ENCODE results near the gene TMEM191C.

TMEM191C gene

DNA sequence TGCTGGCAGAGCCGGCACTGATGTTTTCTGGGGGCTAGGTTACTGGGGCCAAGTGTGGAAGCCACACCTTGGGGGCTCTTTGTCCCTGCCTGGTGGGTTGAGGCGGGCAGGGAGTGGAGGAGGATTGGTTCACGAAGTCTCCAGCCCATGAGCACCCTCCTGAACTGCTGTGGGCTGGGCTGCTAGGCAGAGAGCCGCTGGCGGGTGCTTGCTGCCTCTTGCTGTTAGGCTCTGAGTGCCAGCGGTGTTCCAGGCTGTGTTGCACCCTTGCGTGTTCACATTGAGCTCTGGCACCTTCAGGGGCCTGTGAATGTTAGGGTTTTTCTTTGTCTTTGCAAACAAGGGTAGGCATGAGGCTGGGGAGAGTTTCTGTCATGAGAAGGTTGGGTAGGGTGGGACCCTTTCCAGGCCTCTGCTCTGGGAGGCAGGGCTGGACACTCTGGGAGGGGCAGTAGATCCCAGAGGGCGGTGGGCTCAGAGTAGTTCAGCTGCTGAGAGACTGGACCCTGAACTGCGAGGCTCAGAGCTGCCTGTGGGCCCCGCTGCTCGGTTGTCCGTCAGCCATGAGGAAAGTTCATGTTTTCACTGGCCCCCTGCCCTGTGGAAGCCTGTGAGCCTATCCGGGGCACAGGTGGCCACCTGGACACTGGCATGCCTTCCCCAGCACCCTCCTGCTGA, 24.0 kb upstream of the TMEM191C start (continued):
- TF ChIP-seq CREB5 (CRISPR knock-in tag; IDR thresholded peaks at IDR 0.05; ENCODE audit: low read depth) (no peak), TOX (CRISPR knock-in tag; IDR thresholded peaks at IDR 0.05; ENCODE audit: borderline replicate concordance) (no peak), CSDC2 (CRISPR knock-in tag; IDR thresholded peaks at IDR 0.05) (no peak), SNAI2 (CRISPR knock-in tag; IDR thresholded peaks at IDR 0.05) (no peak)
- TF ChIP-seq, protein P1, sequence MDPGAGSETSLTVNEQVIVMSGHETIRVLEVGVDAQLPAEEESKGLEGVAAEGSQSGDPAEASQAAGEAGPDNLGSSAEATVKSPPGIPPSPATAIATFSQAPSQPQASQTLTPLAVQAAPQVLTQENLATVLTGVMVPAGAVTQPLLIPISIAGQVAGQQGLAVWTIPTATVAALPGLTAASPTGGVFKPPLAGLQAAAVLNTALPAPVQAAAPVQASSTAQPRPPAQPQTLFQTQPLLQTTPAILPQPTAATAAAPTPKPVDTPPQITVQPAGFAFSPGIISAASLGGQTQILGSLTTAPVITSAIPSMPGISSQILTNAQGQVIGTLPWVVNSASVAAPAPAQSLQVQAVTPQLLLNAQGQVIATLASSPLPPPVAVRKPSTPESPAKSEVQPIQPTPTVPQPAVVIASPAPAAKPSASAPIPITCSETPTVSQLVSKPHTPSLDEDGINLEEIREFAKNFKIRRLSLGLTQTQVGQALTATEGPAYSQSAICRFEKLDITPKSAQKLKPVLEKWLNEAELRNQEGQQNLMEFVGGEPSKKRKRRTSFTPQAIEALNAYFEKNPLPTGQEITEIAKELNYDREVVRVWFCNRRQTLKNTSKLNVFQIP (CRISPR knock-in tag; IDR thresholded peaks at IDR 0.05; ENCODE audit: borderline replicate concordance, low read depth): no peak

DNA sequence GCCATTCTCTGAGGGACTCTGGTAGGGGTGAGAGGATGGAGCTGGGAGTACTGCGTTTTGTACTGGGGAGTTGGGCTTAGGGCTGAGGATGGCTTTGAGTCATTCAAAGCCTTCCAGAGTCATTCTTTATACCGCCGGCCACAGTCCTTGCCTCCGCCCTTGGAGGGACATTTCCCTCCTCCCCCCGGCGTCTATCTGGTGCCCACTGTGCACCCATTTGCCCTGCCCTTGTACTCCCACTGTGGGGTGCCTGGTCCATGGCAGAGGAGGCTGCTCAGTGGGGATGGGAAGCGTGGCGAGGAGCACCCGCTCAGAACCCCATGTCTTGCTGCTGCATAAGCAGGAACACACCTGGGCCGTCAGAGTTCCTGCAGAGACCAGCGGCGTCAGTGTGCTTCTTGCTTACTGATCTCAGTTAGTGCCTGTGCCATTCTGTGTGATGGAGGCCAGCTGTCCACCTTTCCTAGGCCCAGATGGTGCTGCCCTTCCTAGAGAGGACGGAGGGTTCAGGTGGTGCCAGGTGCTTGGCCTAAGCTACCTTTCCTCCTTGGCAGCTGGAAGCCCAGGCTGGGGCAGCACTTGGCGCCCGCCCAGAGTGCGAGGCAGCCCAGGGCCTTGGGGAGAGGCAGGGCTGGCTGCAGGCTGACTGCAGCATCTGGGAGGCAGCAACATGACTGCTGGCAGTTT, 23.3 kb upstream of the TMEM191C start:
- TF ChIP-seq GLIS3 (CRISPR knock-in tag; IDR thresholded peaks at IDR 0.05) (no peak), OSR1 (CRISPR knock-in tag; IDR thresholded peaks at IDR 0.05) (no peak), PATZ1 (CRISPR knock-in tag; IDR thresholded peaks at IDR 0.05; ENCODE audit: borderline replicate concordance) (no peak), ARNTL (CRISPR knock-in tag; IDR thresholded peaks at IDR 0.05; ENCODE audit: borderline replicate concordance, low read depth) (no peak), ZNF70 (CRISPR knock-in tag; IDR thresholded peaks at IDR 0.05) (no peak), CSDC2 (CRISPR knock-in tag; IDR thresholded peaks at IDR 0.05) (no peak), ZNF565 (CRISPR knock-in tag; conservative IDR thresholded peaks at IDR 0.05; ENCODE audit: low read depth) (no peak), BACH2 (CRISPR knock-in tag; IDR thresholded peaks at IDR 0.05; ENCODE audit: borderline replicate concordance) (no peak), ISL1 (CRISPR knock-in tag; IDR thresholded peaks at IDR 0.05) (no peak), CSRNP3 (CRISPR knock-in tag; IDR thresholded peaks at IDR 0.05) (no peak), CREB5 (CRISPR knock-in tag; IDR thresholded peaks at IDR 0.05; ENCODE audit: low read depth) (no peak), SNAI2 (CRISPR knock-in tag; IDR thresholded peaks at IDR 0.05) (no peak), TCF4 (CRISPR knock-in tag; IDR thresholded peaks at IDR 0.05; ENCODE audit: borderline replicate concordance) (no peak), ZFP3 (CRISPR knock-in tag; IDR thresholded peaks at IDR 0.05) (no peak), ZNF8 (CRISPR knock-in tag; IDR thresholded peaks at IDR 0.05) (no peak), PPARA (CRISPR knock-in tag; IDR thresholded peaks at IDR 0.05; ENCODE audit: borderline replicate concordance) (no peak), ESRRG (CRISPR knock-in tag; IDR thresholded peaks at IDR 0.05) (no peak), ZC3H10 (CRISPR knock-in tag; IDR thresholded peaks at IDR 0.05) (no peak)
- TF ChIP-seq, protein P2, sequence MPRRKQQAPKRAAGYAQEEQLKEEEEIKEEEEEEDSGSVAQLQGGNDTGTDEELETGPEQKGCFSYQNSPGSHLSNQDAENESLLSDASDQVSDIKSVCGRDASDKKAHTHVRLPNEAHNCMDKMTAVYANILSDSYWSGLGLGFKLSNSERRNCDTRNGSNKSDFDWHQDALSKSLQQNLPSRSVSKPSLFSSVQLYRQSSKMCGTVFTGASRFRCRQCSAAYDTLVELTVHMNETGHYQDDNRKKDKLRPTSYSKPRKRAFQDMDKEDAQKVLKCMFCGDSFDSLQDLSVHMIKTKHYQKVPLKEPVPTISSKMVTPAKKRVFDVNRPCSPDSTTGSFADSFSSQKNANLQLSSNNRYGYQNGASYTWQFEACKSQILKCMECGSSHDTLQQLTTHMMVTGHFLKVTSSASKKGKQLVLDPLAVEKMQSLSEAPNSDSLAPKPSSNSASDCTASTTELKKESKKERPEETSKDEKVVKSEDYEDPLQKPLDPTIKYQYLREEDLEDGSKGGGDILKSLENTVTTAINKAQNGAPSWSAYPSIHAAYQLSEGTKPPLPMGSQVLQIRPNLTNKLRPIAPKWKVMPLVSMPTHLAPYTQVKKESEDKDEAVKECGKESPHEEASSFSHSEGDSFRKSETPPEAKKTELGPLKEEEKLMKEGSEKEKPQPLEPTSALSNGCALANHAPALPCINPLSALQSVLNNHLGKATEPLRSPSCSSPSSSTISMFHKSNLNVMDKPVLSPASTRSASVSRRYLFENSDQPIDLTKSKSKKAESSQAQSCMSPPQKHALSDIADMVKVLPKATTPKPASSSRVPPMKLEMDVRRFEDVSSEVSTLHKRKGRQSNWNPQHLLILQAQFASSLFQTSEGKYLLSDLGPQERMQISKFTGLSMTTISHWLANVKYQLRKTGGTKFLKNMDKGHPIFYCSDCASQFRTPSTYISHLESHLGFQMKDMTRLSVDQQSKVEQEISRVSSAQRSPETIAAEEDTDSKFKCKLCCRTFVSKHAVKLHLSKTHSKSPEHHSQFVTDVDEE (CRISPR knock-in tag; IDR thresholded peaks at IDR 0.05): no peak
- ATAC-seq: no peak

Measured in SK-N-SH treated with all-trans-retinoic acid at 6 μM for 48 hours (cell line).